ENCODE measurements around the gene CTIF.

DNA sequence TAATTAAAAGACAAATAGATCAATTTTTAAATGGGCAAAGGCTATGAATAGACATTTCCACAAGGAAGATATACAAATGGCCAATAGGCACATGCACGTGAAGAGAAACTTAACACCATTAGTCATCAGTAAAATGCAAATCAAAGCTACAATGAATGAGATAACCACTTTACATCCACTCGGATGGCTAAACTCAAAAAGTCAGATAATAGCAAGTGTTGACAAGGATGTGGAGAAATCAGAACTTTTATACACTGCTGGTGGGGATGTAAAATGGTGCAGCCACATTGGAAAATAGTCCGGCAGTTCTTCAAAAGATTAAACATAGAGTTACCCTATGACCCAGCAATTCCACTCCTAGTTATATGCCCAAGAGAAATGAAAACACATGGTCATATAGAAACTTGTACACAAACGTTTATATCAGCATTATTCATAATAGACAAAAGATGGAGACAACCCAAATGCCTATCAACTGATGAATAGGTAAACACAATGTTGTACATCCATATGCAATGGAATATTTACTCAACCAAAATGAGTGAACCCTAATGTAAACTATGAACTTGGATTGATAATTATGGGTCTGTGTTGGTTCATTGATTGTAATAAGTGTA lies 360.8 kb downstream of the CTIF start:
- no peak for TF ChIP-seq CTCF (IDR thresholded peaks at IDR 0.05)
- TF ChIP-seq POLR2AphosphoS5 (IDR thresholded peaks at IDR 0.05; ENCODE audit: insufficient read depth in 1 of 2, low read depth in 1 of 2) = no peak
- no peak for TF ChIP-seq POLR2A (IDR thresholded peaks at IDR 0.05)
